Measurements from ENCODE around the gene RNF19B.

RNF19B gene

GRCh38 chr1:32899586-32900296 is 64.9 kb downstream of the RNF19B start:
- DNase-seq, result no peak

- no peak for DNase-seq
These were observed 65.7 kb downstream of the RNF19B start for GRCh38 chr1:32898958-32899357.

- DNase-seq, result no peak
These were observed 66.6 kb downstream of the RNF19B start for GRCh38 chr1:32898056-32898455.

GRCh38 chr1:32897082-32898049 is 67.2 kb downstream of the RNF19B start:
- no peak for DNase-seq

GRCh38 chr1:32896451-32896850 is 68.2 kb downstream of the RNF19B start:
- no peak for DNase-seq

GRCh38 chr1:32895325-32896215 is 69.0 kb downstream of the RNF19B start:
- DNase-seq, result no peak

- no peak for DNase-seq
These were observed 69.9 kb downstream of the RNF19B start for GRCh38 chr1:32894681-32895080.

GRCh38 chr1:32894019-32894600 is 70.5 kb downstream of the RNF19B start:
- no peak for DNase-seq

GRCh38 chr1:32893198-32894018 is 71.2 kb downstream of the RNF19B start:
- no peak for DNase-seq

- peak; percentile 50 for DNase-seq
These were observed 72.0 kb downstream of the RNF19B start for GRCh38 chr1:32892368-32893197.

GRCh38 chr1:32891630-32892029 is 73.0 kb downstream of the RNF19B start:
- DNase-seq, result no peak

- no peak for DNase-seq
These were observed 73.4 kb downstream of the RNF19B start for GRCh38 chr1:32891241-32891570.

GRCh38 chr1:32890516-32891240 is 73.9 kb downstream of the RNF19B start:
- no peak for DNase-seq

GRCh38 chr1:32889731-32890278 is 74.8 kb downstream of the RNF19B start:
- no peak for DNase-seq

- no peak for DNase-seq
These were observed 75.8 kb downstream of the RNF19B start for GRCh38 chr1:32888677-32889420.

- no peak for DNase-seq
These were observed 76.5 kb downstream of the RNF19B start for GRCh38 chr1:32888134-32888533.

- no peak for DNase-seq
These were observed 77.0 kb downstream of the RNF19B start for GRCh38 chr1:32887623-32888022.

- DNase-seq, result no peak
These were observed 77.7 kb downstream of the RNF19B start for GRCh38 chr1:32886828-32887414.
